ENCODE measurements around the gene SFTPA2.
"Not testable (repeated sequence)": the region's sequence is repeated elsewhere in the genome, so short reads cannot be mapped to it uniquely, and the experiment has no call there.

DNA sequence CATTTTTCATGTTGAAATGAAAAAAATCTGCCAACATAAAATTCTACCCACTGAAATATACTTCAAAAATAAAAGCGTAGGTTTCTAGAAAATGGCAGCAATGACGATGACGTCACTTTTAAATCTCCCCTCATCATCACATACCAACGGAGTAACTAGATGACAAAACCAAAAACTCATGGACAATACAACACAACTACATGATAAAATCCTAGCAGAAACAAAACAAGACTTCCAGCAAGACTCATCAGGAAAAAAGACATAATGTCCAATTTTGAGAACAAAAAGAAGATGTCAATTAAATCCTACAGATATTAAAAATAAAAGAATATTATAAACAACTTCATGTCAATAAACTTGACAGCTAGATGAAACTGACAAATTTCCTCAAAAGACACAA, 31.9 kb downstream of the SFTPA2 start:
- not testable (repeated sequence) for TF ChIP-seq POLR2A (IDR thresholded peaks at IDR 0.05; ENCODE audit: low read length); GATA1 (IDR thresholded peaks at IDR 0.05; ENCODE audit: low read depth, low read length)

Measured in erythroblast (primary cell).